ENCODE results near the gene MAP7. TPM values are rescaled to one million over a fixed set of nuclear protein-coding genes. Genes with fewer than 3 reads are reported as not detected.

Gene MAP7
- total and polyA plus RNA-seq, 2 of the 13 experiments (the other 11 are each of a cell fraction or from before 2014, with no cell fraction given) = 0.04 TPM; not detected in 1

DNA sequence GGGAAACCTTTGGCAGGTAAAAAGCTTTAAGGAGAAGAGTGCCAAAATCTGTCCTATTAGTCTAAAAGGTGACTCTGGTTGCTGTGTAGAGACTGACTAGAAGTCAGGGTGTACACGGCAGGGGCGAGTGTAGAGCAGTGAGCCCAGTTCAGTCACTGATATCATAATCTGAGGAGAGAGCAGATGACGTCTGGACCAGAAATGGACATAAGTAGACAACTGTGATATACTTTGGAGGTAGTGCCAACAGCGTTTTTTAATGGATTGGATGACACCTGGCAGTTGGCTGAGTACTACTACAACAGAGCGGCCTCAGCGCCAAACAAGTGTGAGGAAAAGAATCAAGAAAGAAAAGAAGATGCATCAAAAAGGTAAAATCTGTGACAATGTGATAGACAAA, 76.0 kb downstream of the MAP7 start:
- no peaks in the 10 kb centered on the region for H3K4me1 ChIP-seq (ENCODE audit: insufficient read depth, low read length)
- in situ Hi-C loops (cut with HindIII; ENCODE audit: extremely low pct_ligation_motif_present, low pct_unique_long_range_greater_than_20kb) (no loop called here), intact Hi-C loops (cut with micrococcal nuclease; ENCODE audit: unreplicated experiment) (no loop called here)
- H3K4me3 ChIP-seq (replicated peaks in 1 of 3; ENCODE audit: insufficient read depth in 1 of 3, low read depth in 2 of 3, low read length in 3 of 3) = no peak overlapping the region
- no peaks in the 10 kb centered on the region for H3K27me3 ChIP-seq (ENCODE audit: control insufficient read depth in 1 of 2, insufficient read depth in 2 of 2, low read length in 2 of 2)
- BruUV-seq (replicated peaks) = no TSS peak
- H3K36me3 ChIP-seq (replicated peaks in 1 of 2; ENCODE audit: control insufficient read depth in 1 of 2, insufficient read depth in 2 of 2, low read length in 2 of 2) = no peaks in the 10 kb centered on the region
- H4K20me1 ChIP-seq (ENCODE audit: insufficient read depth, low read length) = no peaks in the 10 kb centered on the region
- ChIA-PET CTCF (ENCODE audit: low intra/inter-chr PET ratio, low total read pairs) (no interaction called here), POLR2A (no interaction called here)
- H3K27ac ChIP-seq (ENCODE audit: extremely low read length, insufficient read depth, low read length) = no peak overlapping the region
- no peaks in the 10 kb centered on the region for H3K9me3 ChIP-seq (ENCODE audit: low read length)
- ATAC-seq (no peak), DNase-seq (ENCODE audit: low spot score) (no peak), FAIRE-seq (no peak)
- H3K79me2 ChIP-seq (ENCODE audit: insufficient read depth, low read length) = no peaks in the 10 kb centered on the region
- no peak overlapping the region for H3K9ac ChIP-seq (ENCODE audit: insufficient read depth, low read depth, low read length)
- no peak overlapping the region for H3K4me2 ChIP-seq (ENCODE audit: low read depth, low read length)
- WGBS (ENCODE audit: low lambda C conversion rate) = 39% methylated on average over 6 of the region's 6 CpGs
- TF ChIP-seq SMAD3 (CRISPR knock-in tag; IDR thresholded peaks at IDR 0.05) = no peak
- no peak for TF ChIP-seq ZNF891 (CRISPR knock-in tag; IDR thresholded peaks at IDR 0.05)
- TF ChIP-seq TARDBP (CRISPR knock-in tag; IDR thresholded peaks at IDR 0.05) = no peak
- TF ChIP-seq ZFP1 (CRISPR knock-in tag; IDR thresholded peaks at IDR 0.05) = no peak
- TF ChIP-seq ZSCAN22 (CRISPR knock-in tag; IDR thresholded peaks at IDR 0.05) = no peak
- no peak for TF ChIP-seq ATM (IDR thresholded peaks at IDR 0.05; ENCODE audit: borderline replicate concordance)
- no peak for TF ChIP-seq ZNF101 (CRISPR knock-in tag; IDR thresholded peaks at IDR 0.05; ENCODE audit: borderline replicate concordance, low read depth)
- TF ChIP-seq ZNF75D (CRISPR knock-in tag; IDR thresholded peaks at IDR 0.05; ENCODE audit: borderline replicate concordance) = no peak
- no peak for TF ChIP-seq GZF1 (CRISPR knock-in tag; IDR thresholded peaks at IDR 0.05)
- TF ChIP-seq, protein P1, sequence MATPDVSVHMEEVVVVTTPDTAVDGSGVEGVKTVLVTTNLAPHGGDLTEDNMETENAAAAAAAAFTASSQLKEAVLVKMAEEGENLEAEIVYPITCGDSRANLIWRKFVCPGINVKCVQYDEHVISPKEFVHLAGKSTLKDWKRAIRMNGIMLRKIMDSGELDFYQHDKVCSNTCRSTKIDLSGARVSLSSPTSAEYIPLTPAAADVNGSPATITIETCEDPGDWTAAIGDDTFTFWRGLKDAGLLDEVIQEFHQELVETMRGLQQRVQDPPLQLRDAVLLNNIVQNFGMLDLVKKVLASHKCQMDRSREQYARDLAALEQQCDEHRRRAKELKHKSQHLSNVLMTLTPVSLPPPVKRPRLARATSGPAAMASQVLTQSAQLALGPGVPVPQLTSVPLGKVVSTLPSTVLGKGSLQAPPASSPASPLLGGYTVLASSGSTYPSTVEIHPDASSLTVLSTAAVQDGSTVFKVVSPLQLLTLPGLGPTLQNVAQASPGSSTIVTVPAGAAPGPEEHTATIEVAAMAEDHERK (CRISPR knock-in tag; IDR thresholded peaks at IDR 0.05; ENCODE audit: low read depth) = no peak
- TF ChIP-seq, protein P2, sequence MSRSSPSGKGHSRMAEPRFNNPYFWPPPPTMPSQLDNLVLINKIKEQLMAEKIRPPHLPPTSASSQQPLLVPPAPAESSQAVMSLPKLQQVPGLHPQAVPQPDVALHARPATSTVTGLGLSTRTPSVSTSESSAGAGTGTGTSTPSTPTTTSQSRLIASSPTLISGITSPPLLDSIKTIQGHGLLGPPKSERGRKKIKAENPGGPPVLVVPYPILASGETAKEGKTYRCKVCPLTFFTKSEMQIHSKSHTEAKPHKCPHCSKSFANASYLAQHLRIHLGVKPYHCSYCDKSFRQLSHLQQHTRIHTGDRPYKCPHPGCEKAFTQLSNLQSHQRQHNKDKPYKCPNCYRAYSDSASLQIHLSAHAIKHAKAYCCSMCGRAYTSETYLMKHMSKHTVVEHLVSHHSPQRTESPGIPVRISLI (CRISPR knock-in tag; IDR thresholded peaks at IDR 0.05; ENCODE audit: borderline replicate concordance) = no peak
- no peak for TF ChIP-seq EP300 (IDR thresholded peaks at IDR 0.05; ENCODE audit: low read depth in 2 of 2, low read length in 2 of 2)
- no peak for TF ChIP-seq EP300 (CRISPR knock-in tag; IDR thresholded peaks at IDR 0.05; ENCODE audit: borderline replicate concordance)
- no peak for TF ChIP-seq ZNF550 (CRISPR knock-in tag; IDR thresholded peaks at IDR 0.05; ENCODE audit: borderline replicate concordance)
- TF ChIP-seq ZGPAT (CRISPR knock-in tag; IDR thresholded peaks at IDR 0.05) = no peak
- no peak for TF ChIP-seq ZNF335 (CRISPR knock-in tag; IDR thresholded peaks at IDR 0.05)
- no peak for TF ChIP-seq ZNF10 (CRISPR knock-in tag; IDR thresholded peaks at IDR 0.05; ENCODE audit: borderline replicate concordance, low read depth)
- no peak overlapping the region for H2AFZ ChIP-seq (ENCODE audit: low read length)

Data from HepG2 (cell line).